ENCODE data around the gene MYO15B. TPM values are rescaled to one million over a fixed set of nuclear protein-coding genes. Genes with fewer than 3 reads are reported as not detected.

MYO15B gene
- total RNA-seq, 4 donors from 2014 or later: 51.5 to 191 (median 73.5) TPM

DNA sequence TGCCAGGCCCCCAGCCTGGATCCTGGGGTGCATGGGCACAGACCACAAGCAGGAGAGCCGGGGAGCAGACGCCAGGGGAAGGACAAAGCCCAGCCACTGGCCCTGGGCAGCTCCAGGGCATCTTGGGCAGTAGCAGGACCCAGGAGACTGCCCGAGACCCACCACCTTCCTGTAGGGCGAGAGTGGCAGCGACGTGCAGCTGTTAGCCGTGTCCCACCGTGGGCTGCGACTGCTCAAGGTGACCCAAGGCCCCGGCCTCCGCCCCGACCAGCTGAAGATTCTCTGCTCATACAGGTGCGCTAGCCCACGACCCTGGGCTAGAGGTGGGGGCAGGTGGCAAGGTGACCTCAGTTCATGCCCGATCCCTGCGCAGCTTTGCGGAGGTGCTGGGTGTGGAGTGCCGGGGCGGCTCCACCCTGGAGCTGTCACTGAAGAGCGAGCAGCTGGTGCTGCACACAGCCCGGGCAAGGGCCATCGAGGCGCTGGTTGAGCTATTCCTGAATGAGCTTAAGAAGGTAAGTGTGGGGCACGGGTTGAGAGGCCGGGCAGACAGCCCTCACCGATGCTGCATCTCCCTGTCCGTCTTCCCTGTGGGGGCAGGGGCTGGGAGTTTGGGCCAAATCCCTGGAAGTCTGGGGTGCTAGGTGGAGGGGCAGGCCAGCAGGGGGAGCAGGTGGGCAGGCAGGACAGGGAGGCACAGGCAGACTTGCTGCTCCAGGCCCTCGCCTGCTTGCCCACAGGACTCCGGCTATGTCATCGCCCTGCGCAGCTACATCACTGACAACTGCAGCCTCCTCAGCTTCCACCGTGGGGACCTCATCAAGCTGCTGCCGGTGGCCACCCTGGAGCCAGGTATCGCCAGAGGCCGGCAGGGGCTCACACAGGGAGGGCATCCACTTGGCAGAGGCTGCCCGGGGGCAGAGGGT is 32.2 kb downstream of the MYO15B start:
- TF ChIP-seq, protein P1, sequence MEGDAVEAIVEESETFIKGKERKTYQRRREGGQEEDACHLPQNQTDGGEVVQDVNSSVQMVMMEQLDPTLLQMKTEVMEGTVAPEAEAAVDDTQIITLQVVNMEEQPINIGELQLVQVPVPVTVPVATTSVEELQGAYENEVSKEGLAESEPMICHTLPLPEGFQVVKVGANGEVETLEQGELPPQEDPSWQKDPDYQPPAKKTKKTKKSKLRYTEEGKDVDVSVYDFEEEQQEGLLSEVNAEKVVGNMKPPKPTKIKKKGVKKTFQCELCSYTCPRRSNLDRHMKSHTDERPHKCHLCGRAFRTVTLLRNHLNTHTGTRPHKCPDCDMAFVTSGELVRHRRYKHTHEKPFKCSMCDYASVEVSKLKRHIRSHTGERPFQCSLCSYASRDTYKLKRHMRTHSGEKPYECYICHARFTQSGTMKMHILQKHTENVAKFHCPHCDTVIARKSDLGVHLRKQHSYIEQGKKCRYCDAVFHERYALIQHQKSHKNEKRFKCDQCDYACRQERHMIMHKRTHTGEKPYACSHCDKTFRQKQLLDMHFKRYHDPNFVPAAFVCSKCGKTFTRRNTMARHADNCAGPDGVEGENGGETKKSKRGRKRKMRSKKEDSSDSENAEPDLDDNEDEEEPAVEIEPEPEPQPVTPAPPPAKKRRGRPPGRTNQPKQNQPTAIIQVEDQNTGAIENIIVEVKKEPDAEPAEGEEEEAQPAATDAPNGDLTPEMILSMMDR (IDR thresholded peaks at IDR 0.05; ENCODE audit: low read depth): no peak

DNA sequence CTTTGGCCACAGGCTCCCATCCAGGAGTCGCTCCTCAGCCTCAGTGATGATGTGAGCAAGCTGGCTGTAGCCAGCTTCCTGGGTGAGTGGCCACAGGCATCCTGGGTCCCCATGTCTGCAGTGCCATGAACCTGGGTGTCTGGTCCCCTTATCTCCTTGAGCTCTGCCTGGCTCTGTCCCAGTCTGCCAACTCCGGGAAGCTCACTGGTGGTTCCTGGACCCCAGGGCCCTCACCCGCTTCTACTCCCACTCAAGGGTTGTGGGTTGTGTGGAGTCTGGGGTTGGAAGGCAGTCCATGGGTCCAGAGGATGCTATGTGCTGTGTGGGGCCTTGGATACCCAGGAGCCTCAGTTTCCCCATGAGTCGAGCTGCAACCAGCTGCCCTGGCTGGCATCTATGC is 33.9 kb downstream of the MYO15B start:
- TF ChIP-seq, protein P1 (IDR thresholded peaks at IDR 0.05; ENCODE audit: low read depth): no peak

DNA sequence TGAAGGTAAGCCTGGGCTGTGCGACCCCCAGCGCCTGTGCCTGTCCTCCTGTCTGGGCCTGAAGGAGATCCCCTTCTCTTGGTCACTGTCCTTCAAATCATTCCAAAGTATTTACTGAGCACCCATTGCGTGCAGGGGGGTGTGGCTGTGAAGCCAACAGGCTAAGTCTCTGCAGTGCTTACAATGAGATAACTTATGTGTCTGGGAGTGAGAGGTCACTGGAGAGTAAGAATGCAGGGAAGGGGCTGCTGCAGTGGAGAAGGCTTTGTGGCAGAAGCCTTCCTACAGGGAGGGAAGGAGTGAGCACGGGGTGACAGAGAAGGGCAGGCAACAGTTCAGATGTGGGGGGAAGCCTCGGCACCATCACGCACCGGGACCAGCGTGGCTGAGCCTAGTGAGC is 34.5 kb downstream of the MYO15B start:
- TF ChIP-seq, protein P1 (IDR thresholded peaks at IDR 0.05; ENCODE audit: low read depth): no peak

DNA sequence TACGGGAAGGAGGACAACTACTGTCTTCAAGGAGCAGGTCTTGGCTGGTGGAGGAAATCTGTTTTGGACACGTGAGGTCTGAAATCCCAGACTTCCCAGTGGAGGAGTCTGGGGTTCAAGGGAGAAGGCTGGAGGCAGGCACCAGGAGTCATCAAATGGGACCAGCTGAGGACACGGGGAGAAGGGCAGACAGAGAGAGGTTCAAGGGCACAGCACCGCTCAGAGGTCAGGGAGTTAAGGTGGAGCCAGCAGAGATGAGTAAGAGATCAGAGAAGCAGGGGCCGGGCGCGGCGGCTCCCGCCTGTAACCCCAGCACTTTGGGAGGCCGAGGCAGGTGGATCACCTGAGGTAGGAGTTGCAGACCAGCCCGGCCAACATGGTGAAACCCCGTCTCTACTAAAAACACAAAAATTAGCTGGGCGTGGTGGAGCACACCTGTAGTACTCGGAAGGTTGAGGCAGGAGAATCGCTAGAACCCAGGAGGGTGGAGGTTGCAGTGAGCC is 35.2 kb downstream of the MYO15B start:
- TF ChIP-seq, protein P1 (IDR thresholded peaks at IDR 0.05; ENCODE audit: low read depth): no peak

DNA sequence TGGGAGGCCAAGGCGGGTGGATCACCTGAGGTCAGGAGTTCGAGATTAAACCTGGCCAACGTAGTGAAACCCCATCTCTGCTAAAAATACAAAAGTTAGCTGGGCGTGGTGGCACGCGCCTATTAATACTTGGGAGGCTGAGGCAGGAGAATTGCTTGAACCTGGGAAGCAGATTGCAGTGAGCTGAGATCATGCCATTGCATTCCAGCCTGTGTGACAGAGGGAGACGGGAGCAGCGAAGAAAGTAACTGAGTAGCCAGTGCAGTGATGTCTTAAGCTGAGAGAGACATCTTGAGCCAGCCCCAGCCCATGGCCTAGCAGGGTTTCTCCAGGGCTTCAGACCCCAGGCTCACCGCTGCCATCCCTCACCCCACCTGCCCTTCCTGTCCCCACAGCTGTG is 35.8 kb downstream of the MYO15B start:
- TF ChIP-seq, protein P1 (IDR thresholded peaks at IDR 0.05; ENCODE audit: low read depth): no peak

DNA sequence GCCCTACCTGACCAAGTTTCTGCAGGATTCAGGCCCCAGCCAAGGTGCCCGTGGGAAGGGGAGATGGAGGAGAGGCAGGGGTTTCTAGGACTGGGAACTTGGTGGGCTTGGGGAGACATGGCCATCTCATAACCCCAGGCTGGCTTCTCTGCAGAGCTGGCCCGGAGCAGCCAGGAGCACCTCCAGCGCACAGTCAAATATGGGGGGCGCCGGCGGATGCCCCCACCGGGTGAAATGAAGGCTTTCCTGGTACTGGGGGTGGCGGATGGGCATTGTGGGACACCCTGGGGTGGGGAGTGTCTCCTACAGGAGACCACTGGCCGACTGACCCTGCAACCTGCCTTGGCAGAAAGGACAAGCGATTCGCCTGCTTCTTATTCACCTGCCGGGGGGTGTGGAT is 36.4 kb downstream of the MYO15B start:
- TF ChIP-seq, protein P1 (IDR thresholded peaks at IDR 0.05; ENCODE audit: low read depth): no peak

DNA sequence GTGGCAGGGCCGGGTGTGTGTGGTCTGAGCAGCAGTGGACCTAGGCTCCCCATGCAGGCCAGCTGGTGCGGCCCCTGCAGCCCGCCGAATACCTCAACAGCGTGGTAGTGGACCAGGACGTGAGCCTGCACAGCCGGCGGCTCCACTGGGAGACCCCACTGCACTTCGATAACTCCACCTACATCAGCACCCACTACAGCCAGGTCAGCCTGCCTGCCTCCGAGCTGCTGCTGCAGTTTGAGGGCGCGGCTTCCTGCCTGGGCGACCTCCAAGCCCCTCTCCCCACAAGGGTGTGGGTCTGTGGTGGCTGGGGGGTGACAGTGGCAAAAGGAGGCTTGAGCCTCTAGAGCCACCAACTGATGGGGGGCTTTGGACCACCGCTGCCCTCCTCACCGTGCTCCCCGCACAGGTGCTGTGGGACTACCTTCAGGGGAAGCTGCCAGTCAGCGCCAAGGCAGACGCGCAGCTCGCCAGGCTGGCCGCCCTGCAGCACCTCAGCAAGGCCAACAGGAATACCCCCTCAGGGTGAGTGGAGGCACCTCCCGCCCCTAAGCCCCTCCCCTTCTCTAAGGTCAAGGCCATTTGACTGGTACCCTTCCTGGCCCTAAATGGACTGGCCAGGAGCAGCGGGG is 37.2 kb downstream of the MYO15B start:
- TF ChIP-seq, protein P1 (IDR thresholded peaks at IDR 0.05; ENCODE audit: low read depth): no peak

Measured in subcutaneous adipose tissue (tissue), 4 donors.